Ishikawa (cell line): ENCODE measurements around the gene TJP1.

Source experiments
- CEBPB ChIP-seq: IDR thresholded peaks from 2 replicates; pipeline ENCODE4 v1.6.1; 2012
- CREB1 ChIP-seq: IDR thresholded peaks from 2 replicates; pipeline ENCODE4 v1.6.1; 2012; ENCODE audit warnings: low read depth
- EGR1 ChIP-seq: IDR thresholded peaks from 2 replicates; pipeline ENCODE4 v1.6.1; 2012
- EP300 ChIP-seq: IDR thresholded peaks from 2 replicates; pipeline ENCODE4 v1.6.1; 2012; ENCODE audit warnings: borderline replicate concordance
- FOXM1 ChIP-seq: IDR thresholded peaks from 2 replicates; pipeline ENCODE4 v1.6.1; 2012; ENCODE audit warnings: low read depth, borderline replicate concordance
- MAX ChIP-seq: IDR thresholded peaks from 2 replicates; pipeline ENCODE4 v1.6.1; 2012
- NFIC ChIP-seq: IDR thresholded peaks from 2 replicates; pipeline ENCODE4 v1.6.1; 2012
- RAD21 ChIP-seq: IDR thresholded peaks from 2 replicates; pipeline ENCODE4 v1.6.1; 2012; ENCODE audit warnings: low read depth
- TAF1 ChIP-seq: IDR thresholded peaks from 2 replicates; pipeline ENCODE4 v1.6.1; 2012; ENCODE audit warnings: low read depth, mild to moderate bottlenecking
- TCF12 ChIP-seq: IDR thresholded peaks from 2 replicates; pipeline ENCODE4 v1.6.1; 2012; ENCODE audit warnings: low read depth
- TEAD4 ChIP-seq: IDR thresholded peaks from 2 replicates; pipeline ENCODE4 v1.6.1; 2012
- USF1 ChIP-seq: IDR thresholded peaks from 2 replicates; pipeline ENCODE4 v1.6.1; 2012
- YY1 ChIP-seq: IDR thresholded peaks from 2 replicates; pipeline ENCODE4 v1.6.1; 2012; ENCODE audit warnings: low read depth
- ZBTB7A ChIP-seq: IDR thresholded peaks from 2 replicates; pipeline ENCODE4 v1.6.1; 2012; ENCODE audit warnings: low read depth
- TF ChIP-seq, protein P1 (sequence below): IDR thresholded peaks from 2 replicates; pipeline ENCODE4 v1.6.1; 2012; ENCODE audit warnings: low read depth, mild to moderate bottlenecking

The TJP1 gene

DNA sequence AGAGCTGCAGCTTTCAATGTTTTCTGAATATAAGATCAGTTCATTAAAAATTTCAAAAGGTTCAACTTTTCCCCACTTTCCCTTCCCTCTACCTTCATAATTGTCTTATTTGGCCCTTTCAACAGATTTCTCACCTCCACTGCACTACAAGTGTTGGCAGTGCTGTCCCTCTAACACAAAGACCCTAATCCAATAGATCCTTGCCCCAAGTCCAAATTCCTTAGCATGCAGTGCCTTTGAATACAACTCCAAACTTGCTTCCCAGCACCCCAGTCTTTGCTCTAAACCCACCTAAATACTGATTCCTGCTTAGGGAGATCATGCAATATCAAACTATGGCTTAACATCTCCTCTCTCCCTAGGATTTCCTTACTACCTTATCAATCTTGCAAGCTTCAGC, 43.9 kb downstream of the TJP1 start:
- TF ChIP-seq EGR1 (no peak), ZBTB7A (no peak), NFIC (no peak), MAX (no peak), FOXM1 (no peak), USF1 (no peak), TCF12 (no peak), RAD21 (no peak), CREB1 (no peak), TEAD4 (no peak), CEBPB (no peak), YY1 (no peak)
- TF ChIP-seq, protein P1, sequence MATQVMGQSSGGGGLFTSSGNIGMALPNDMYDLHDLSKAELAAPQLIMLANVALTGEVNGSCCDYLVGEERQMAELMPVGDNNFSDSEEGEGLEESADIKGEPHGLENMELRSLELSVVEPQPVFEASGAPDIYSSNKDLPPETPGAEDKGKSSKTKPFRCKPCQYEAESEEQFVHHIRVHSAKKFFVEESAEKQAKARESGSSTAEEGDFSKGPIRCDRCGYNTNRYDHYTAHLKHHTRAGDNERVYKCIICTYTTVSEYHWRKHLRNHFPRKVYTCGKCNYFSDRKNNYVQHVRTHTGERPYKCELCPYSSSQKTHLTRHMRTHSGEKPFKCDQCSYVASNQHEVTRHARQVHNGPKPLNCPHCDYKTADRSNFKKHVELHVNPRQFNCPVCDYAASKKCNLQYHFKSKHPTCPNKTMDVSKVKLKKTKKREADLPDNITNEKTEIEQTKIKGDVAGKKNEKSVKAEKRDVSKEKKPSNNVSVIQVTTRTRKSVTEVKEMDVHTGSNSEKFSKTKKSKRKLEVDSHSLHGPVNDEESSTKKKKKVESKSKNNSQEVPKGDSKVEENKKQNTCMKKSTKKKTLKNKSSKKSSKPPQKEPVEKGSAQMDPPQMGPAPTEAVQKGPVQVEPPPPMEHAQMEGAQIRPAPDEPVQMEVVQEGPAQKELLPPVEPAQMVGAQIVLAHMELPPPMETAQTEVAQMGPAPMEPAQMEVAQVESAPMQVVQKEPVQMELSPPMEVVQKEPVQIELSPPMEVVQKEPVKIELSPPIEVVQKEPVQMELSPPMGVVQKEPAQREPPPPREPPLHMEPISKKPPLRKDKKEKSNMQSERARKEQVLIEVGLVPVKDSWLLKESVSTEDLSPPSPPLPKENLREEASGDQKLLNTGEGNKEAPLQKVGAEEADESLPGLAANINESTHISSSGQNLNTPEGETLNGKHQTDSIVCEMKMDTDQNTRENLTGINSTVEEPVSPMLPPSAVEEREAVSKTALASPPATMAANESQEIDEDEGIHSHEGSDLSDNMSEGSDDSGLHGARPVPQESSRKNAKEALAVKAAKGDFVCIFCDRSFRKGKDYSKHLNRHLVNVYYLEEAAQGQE: no peak

DNA sequence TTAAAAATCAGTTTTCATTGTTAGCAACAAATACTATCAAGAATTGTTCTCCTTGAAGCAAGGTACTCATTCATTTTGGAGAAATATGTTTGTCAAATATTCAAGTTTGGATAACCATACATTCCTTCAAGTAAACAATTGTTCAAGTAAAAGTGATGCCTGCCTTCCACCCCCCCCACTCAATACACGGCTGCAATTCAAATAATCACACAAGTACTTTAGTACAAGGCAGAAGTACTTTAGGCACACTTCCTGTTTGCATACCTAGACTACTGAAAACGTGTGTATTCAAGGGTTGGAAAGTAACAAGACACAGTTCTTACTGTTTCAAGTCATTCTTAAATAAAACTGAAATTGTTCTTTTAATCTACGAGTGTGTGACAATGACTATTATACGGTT, 45.4 kb downstream of the TJP1 start:
- TF ChIP-seq TEAD4 (no peak), TCF12 (no peak), FOXM1 (no peak), EGR1 (no peak), USF1 (no peak), CREB1 (no peak), ZBTB7A (no peak), MAX (no peak), TAF1 (no peak), CEBPB (no peak), YY1 (no peak)
- TF ChIP-seq, protein P1: no peak

DNA sequence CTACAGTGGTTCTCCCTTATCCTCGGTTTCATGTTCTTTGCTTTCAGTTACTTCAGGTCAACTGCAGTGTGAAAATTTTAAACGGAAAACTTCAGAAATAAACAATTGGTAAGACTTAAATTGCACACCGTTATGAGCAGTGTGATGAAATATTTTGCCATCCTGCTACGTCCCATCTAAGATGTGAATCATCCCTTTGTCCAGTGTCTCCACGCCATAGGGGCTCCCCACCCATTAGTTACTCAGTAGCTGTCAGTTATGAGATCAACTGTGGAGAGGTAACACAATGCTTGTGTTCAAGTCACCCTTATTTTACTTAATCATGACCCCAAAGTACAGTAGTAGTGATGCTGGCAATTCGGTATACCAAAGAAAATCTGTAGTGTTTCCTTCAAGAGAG, 47.4 kb downstream of the TJP1 start:
- no peak for TF ChIP-seq ZBTB7A

- TF ChIP-seq FOXM1: no peak
- no peak for TF ChIP-seq TEAD4
- no peak for TF ChIP-seq EGR1
- TF ChIP-seq RAD21: no peak
- no peak for TF ChIP-seq MAX
- no peak for TF ChIP-seq CEBPB
- no peak for TF ChIP-seq NFIC
- TF ChIP-seq USF1: no peak
- TF ChIP-seq TCF12: no peak
- TF ChIP-seq CREB1: no peak
- TF ChIP-seq TAF1: no peak
- TF ChIP-seq, protein P1: no peak
- no peak for TF ChIP-seq ZBTB7A
- TF ChIP-seq YY1: no peak
- no peak for TF ChIP-seq EP300
Observed at GRCh38 chr15:29773816-29774215, 48.5 kb downstream of the TJP1 start.
